Measurements from ENCODE around the gene NEIL1. TPM values are rescaled to one million over a fixed set of nuclear protein-coding genes. Genes with fewer than 3 reads are reported as not detected.

Gene NEIL1, protein sequence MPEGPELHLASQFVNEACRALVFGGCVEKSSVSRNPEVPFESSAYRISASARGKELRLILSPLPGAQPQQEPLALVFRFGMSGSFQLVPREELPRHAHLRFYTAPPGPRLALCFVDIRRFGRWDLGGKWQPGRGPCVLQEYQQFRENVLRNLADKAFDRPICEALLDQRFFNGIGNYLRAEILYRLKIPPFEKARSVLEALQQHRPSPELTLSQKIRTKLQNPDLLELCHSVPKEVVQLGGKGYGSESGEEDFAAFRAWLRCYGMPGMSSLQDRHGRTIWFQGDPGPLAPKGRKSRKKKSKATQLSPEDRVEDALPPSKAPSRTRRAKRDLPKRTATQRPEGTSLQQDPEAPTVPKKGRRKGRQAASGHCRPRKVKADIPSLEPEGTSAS
- 3.4 and 5.6 TPM in 2 replicates for total RNA-seq (2013; cell fraction: nucleolus; rRNA removed)
- total RNA-seq (2014; rRNA removed) (0.71 and 0.73 TPM in 2 replicates), total RNA-seq (2014; rRNA removed; fragmentation: Illumina TruSeq; extraction: Trizol) (0.58 and 0.92 TPM in 2 replicates), total RNA-seq (2021) (0.96 and 1.5 TPM in 2 replicates), polyA plus RNA-seq (2011; rRNA removed) (0.04 and 0.23 TPM in 2 replicates), polyA plus RNA-seq (2014; fragmentation: Illumina TruSeq; extraction: Trizol) (0.37 and 1.3 TPM in 2 replicates), polyA plus RNA-seq (2014; fragmentation: Nextera tagmentation; extraction: Ambion mirVana) (under 1 TPM; 0.10 to 0.37 TPM), polyA plus RNA-seq (2014; rRNA removed) (1.8 and 2.5 TPM in 2 replicates), polyA plus RNA-seq (2016; fragmentation: Nextera tagmentation; extraction: Ambion mirVana) (1 to 10 TPM; 1.2 to 2.3 TPM), polyA minus RNA-seq (2011; rRNA and poly(A)+ RNA removed) (0.36 TPM in 1 of 2 replicates, not detected in the other), Bru-seq, nascent RNA (percentile 40 among the genes with signal in this experiment), BruChase-seq, experiment 1, labeled RNA remaining after a 6-hour chase (percentile 43 among the genes with signal in this experiment), BruChase-seq, experiment 2, labeled RNA remaining after a 2-hour chase (percentile 40 among the genes with signal in this experiment)
- polyA plus RNA-seq (2011; ENCODE audit: low read depth), result 10.3 TPM
- 0.16 and 0.17 TPM in 2 replicates for polyA plus RNA-seq (2011; cell fraction: cytosol; rRNA removed)
- 1.0 and 2.4 TPM in 2 replicates for polyA plus RNA-seq (2011; cell fraction: nucleus; rRNA removed)
- polyA plus RNA-seq (2012), result 9.5 and 12.7 TPM in 2 replicates
- polyA minus RNA-seq (2011; cell fraction: cytosol; rRNA and poly(A)+ RNA removed), result not detected in 2 replicates
- polyA minus RNA-seq (2011; cell fraction: nucleus; rRNA and poly(A)+ RNA removed), result 0.85 TPM in 1 of 2 replicates, not detected in the other
- long read RNA-seq, experiment 1, result 0 reads
- long read RNA-seq, experiment 2, partial matches to known transcripts, result 0 of 6 reads
- long read RNA-seq, experiment 2, other reads (novel, unspliced or antisense), result 5 of 6 reads

DNA sequence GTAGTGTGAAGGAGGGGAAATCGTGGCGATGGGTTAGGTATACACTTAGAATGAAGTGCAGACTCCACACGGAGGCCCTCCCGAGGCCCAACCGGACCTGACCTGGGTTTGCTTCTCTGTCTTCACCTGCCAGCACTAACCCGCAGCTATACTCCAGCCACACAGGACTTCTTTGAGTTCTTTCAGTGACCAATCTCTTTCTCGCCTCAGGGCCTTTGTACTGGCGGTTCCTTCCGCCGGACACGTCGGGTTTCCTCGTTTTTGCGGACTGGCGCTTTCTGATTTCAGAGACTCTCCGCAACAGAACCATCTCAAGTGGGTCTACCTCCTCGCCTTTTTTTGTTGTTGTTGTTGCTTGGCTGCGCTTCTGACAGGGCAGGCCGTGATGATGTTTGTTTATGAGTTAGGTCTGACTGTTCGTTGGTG is at the start of gene NEIL1:
NEIL1 (plus strand) TSS at position 244 of the 426 bp plus-strand sequence. CDS start 1,867 bp downstream, outside the sequence.
- Histone ChIP-seq H3K79me2 (ENCODE audit: control insufficient read depth, insufficient read depth, low read length) (no peaks in the 10 kb centered on the region), H3K36me3 (ENCODE audit: control insufficient read depth in 2 of 2, insufficient read depth in 2 of 2, low read length in 1 of 2) (no peaks in the 10 kb centered on the region), H4K20me1 (ENCODE audit: control insufficient read depth, insufficient read depth) (no peaks in the 10 kb centered on the region), H3K9ac (ENCODE audit: control insufficient read depth, insufficient read depth, low read length) (peak within 1 kb of the TSS; percentile 35; the same call in 1 of the 2 replicates), H3K4me1 (ENCODE audit: control insufficient read depth, insufficient read depth, low read length) (peaks cover 23% of the 10 kb centered on the region), H2AFZ (ENCODE audit: control insufficient read depth, low read depth, low read length) (peak within 1 kb of the TSS; percentile 69), H3K9me3 (replicated peaks; ENCODE audit: control insufficient read depth, insufficient read depth, low read length) (peaks cover 15% of the 10 kb centered on the region; the same call in 2 of the 3 replicates), H3K27ac (ENCODE audit: control insufficient read depth, insufficient read depth) (no peak within 1 kb of the TSS), H3K4me2 (ENCODE audit: control insufficient read depth, insufficient read depth) (peak within 1 kb of the TSS; percentile 95), H3K27me3 (replicated peaks in 1 of 2; ENCODE audit: control insufficient read depth in 2 of 2, insufficient read depth in 2 of 2, low read length in 1 of 2) (peaks cover 4 to 11% of the 10 kb centered on the region in 2 experiments), H3K4me3 (peak within 1 kb of the TSS; percentile 66)
- TF ChIP-seq SIX5 (IDR thresholded peaks at IDR 0.05; ENCODE audit: low read depth, low read length, severe bottlenecking) (no peak), JUNB (IDR thresholded peaks at IDR 0.05) (no peak), MXI1 (IDR thresholded peaks at IDR 0.05; ENCODE audit: low read depth, low read length) (no peak), NR2C2 (IDR thresholded peaks at IDR 0.05; ENCODE audit: borderline replicate concordance, control insufficient read depth, insufficient read length, low read depth) (no peak), SMAD1 (IDR thresholded peaks at IDR 0.05; ENCODE audit: low read depth, partially characterized antibody) (no peak), TAF1 (IDR thresholded peaks at IDR 0.05; ENCODE audit: borderline replicate concordance, low read depth, low read length) (peak; percentile 13; the same call in 1 of the 2 replicates)
- TF ChIP-seq, protein P1, sequence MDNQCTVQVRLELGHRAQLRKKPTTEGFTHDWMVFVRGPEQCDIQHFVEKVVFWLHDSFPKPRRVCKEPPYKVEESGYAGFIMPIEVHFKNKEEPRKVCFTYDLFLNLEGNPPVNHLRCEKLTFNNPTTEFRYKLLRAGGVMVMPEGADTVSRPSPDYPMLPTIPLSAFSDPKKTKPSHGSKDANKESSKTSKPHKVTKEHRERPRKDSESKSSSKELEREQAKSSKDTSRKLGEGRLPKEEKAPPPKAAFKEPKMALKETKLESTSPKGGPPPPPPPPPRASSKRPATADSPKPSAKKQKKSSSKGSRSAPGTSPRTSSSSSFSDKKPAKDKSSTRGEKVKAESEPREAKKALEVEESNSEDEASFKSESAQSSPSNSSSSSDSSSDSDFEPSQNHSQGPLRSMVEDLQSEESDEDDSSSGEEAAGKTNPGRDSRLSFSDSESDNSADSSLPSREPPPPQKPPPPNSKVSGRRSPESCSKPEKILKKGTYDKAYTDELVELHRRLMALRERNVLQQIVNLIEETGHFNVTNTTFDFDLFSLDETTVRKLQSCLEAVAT (IDR thresholded peaks at IDR 0.05), result 0 out of 2 replicates have a peak, but pooled peaks have one; percentile 16
- TF ChIP-seq, protein P2, sequence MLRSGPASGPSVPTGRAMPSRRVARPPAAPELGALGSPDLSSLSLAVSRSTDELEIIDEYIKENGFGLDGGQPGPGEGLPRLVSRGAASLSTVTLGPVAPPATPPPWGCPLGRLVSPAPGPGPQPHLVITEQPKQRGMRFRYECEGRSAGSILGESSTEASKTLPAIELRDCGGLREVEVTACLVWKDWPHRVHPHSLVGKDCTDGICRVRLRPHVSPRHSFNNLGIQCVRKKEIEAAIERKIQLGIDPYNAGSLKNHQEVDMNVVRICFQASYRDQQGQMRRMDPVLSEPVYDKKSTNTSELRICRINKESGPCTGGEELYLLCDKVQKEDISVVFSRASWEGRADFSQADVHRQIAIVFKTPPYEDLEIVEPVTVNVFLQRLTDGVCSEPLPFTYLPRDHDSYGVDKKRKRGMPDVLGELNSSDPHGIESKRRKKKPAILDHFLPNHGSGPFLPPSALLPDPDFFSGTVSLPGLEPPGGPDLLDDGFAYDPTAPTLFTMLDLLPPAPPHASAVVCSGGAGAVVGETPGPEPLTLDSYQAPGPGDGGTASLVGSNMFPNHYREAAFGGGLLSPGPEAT (IDR thresholded peaks at IDR 0.05; ENCODE audit: low read depth), result peak; percentile 11; the same call in 1 of the 2 replicates
- ChIA-PET RAD21 (ENCODE audit: unreplicated experiment) (no interaction called here), POLR2A (no interaction called here), CTCF (no interaction called here), SMC1A (ENCODE audit: uncharacterized antibody, unreplicated experiment) (no interaction called here)
- WGBS (ENCODE audit: insufficient coverage, insufficient replicate concordance, low lambda C conversion rate, missing lambda C conversion rate), result 18% methylated on average over 20 of the region's 20 CpGs
- in situ Hi-C loops (cut with MboI) (no loop called here), intact Hi-C loops (cut with micrococcal nuclease; ENCODE audit: unreplicated experiment) (no loop called here)
- DNase-seq (ENCODE audit: low read depth, low spot score) (no peak), ATAC-seq (no peak; the same call in 2 of the 3 replicates), FAIRE-seq (no peak)
- BruUV-seq (replicated peaks), result no TSS peak
